ENCODE results near the gene PRPH. TPM values are rescaled to one million over a fixed set of nuclear protein-coding genes. Genes with fewer than 3 reads are reported as not detected.

PRPH gene
- polyA plus RNA-seq, 3 donors, result not detected

- Histone ChIP-seq H3K36me3 (replicated peaks in 1 of 2; ENCODE audit: control insufficient read depth in 1 of 2, insufficient read depth in 2 of 2, low read length in 2 of 2) (peaks cover 8 to 13% of the 10 kb centered on the region in 2 donors), H3K9me3 (replicated peaks in 1 of 2; ENCODE audit: control insufficient read depth in 1 of 2, insufficient read depth in 1 of 2, low read length in 2 of 2) (peaks cover 0 to 17% of the 10 kb centered on the region in 2 donors), H3K9ac (ENCODE audit: insufficient read depth, low read length, poor library complexity, severe bottlenecking) (no peak overlapping the region), H3K4me3 (replicated peaks in 1 of 3; ENCODE audit: low read depth in 2 of 3, low read length in 3 of 3) (no peak overlapping the region), H3K4me1 (ENCODE audit: control insufficient read depth in 1 of 2, insufficient read depth in 2 of 2, low read length in 2 of 2) (peaks cover 11 to 22% of the 10 kb centered on the region in 2 donors), H3K27me3 (ENCODE audit: control insufficient read depth in 2 of 2, insufficient read depth in 2 of 2, low read length in 2 of 2) (peaks cover 66 to 84% of the 10 kb centered on the region in 2 donors), H3K27ac (ENCODE audit: low read depth in 1 of 2, low read length in 2 of 2) (no peak overlapping the region), H3K79me2 (ENCODE audit: insufficient read depth, low read length) (no peaks in the 10 kb centered on the region), H2AFZ (ENCODE audit: insufficient read depth, low read depth, low read length, poor library complexity, severe bottlenecking) (no peak overlapping the region), H4K20me1 (ENCODE audit: insufficient read depth, low read length) (no peaks in the 10 kb centered on the region), H3K4me2 (replicated peaks; ENCODE audit: extremely low read depth, low read length, poor library complexity, severe bottlenecking) (no peak overlapping the region)
- Mint-ChIP-seq H3K9me3 (peaks cover 0 to 23% (median 11%) of the 10 kb centered on the region in 7 donors), H3K27me3 (ENCODE audit: low read depth in 3 of 3) (peaks cover 84 to 94% (median 84%) of the 10 kb centered on the region in 3 donors), H3K4me1 (peaks cover 34% of the 10 kb centered on the region), H3K27ac (no peak overlapping the region), H3K36me3 (peaks cover 27 to 30% of the 10 kb centered on the region in 2 donors), H3K4me3 (peak overlapping the region in 1 of 2 donors; percentile 78)
- DNase-seq, result no peak
- TF ChIP-seq CTCF (IDR thresholded peaks at IDR 0.05), result no peak
- intact Hi-C loops (cut with micrococcal nuclease), result no loop called here
- 54% methylated on average over 14 of the region's 16 CpGs for WGBS (ENCODE audit: insufficient coverage)
These were observed 40.4 kb downstream of the PRPH start for GRCh38 chr12:49335118-49335954.

DNA sequence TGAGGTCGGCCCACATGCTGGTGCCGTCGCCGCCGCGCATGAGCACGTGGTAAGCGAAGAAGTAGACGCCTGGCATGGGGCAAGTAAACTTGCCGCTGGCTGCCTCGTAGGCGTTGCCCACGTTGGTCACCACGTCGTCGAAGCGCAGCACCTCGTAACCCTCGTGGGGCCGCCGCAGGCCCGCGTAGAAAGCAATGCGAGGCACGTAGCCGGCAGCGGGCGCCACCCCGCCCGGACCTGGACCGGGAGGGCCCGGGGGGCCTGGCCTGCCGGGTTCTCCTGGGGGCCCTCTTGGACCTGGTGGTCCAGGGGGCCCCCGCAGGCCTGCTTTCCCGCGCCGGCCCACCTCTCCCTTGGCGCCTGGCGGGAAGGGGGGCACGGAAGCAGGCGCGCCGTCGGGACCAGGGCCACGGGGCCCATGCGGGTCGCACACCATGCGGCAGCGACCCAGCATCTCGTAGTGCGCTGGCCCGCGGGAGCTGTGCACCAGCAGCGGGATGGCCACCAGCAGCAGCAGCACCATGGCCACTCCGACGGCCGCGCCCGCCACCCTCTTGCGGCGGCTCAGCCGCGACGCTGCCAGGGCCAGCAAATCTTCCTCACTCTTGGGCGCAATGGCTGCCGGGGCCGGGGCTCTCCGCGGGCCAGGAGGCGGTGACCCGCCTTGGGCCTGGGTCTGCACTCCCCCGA lies 41.2 kb downstream of the PRPH start:
- DNase-seq, result no peak
- H3K36me3 ChIP-seq (replicated peaks in 1 of 2; ENCODE audit: control insufficient read depth in 1 of 2, insufficient read depth in 2 of 2, low read length in 2 of 2), result peaks cover 1 to 5% of the 10 kb centered on the region in 2 donors

More for the DNA sequence above, 41.2 kb downstream of the PRPH start:
- Histone ChIP-seq H3K4me3 (replicated peaks in 1 of 3; ENCODE audit: low read depth in 2 of 3, low read length in 3 of 3) (peak overlapping the region in 1 of 3 experiments; percentile 69), H3K4me2 (replicated peaks; ENCODE audit: extremely low read depth, low read length, poor library complexity, severe bottlenecking) (peak overlapping the region; percentile 79), H3K27ac (ENCODE audit: low read depth in 1 of 2, low read length in 2 of 2) (no peak overlapping the region), H3K4me1 (ENCODE audit: control insufficient read depth in 1 of 2, insufficient read depth in 2 of 2, low read length in 2 of 2) (peaks cover 11 to 22% of the 10 kb centered on the region in 2 donors), H4K20me1 (ENCODE audit: insufficient read depth, low read length) (no peaks in the 10 kb centered on the region), H2AFZ (ENCODE audit: insufficient read depth, low read depth, low read length, poor library complexity, severe bottlenecking) (peak overlapping the region; percentile 65), H3K9me3 (replicated peaks in 1 of 2; ENCODE audit: control insufficient read depth in 1 of 2, insufficient read depth in 1 of 2, low read length in 2 of 2) (peaks cover 0 to 20% of the 10 kb centered on the region in 2 donors), H3K9ac (ENCODE audit: insufficient read depth, low read length, poor library complexity, severe bottlenecking) (no peak overlapping the region), H3K79me2 (ENCODE audit: insufficient read depth, low read length) (no peaks in the 10 kb centered on the region), H3K27me3 (ENCODE audit: control insufficient read depth in 2 of 2, insufficient read depth in 2 of 2, low read length in 2 of 2) (peaks cover 74 to 92% of the 10 kb centered on the region in 2 donors)
- intact Hi-C loops (cut with micrococcal nuclease), result no loop called here
- WGBS (ENCODE audit: insufficient coverage), result 12% methylated on average over 72 of the region's 72 CpGs
- H3K9me3 Mint-ChIP-seq, result peaks cover 0 to 27% (median 11%) of the 10 kb centered on the region in 7 donors
- peaks cover 91 to 98% (median 92%) of the 10 kb centered on the region in 3 donors for H3K27me3 Mint-ChIP-seq (ENCODE audit: low read depth in 3 of 3)
- H3K4me3 Mint-ChIP-seq, result peak overlapping the region in 1 of 2 donors; percentile 88
- peaks cover 34% of the 10 kb centered on the region for H3K4me1 Mint-ChIP-seq
- no peak overlapping the region for H3K27ac Mint-ChIP-seq
- no peak for TF ChIP-seq CTCF (IDR thresholded peaks at IDR 0.05)
- H3K36me3 Mint-ChIP-seq, result peaks cover 20 to 24% of the 10 kb centered on the region in 2 donors
